ENCODE results near the gene RFESD. TPM values are rescaled to one million over a fixed set of nuclear protein-coding genes. Genes with fewer than 3 reads are reported as not detected.

The RFESD gene
- polyA plus RNA-seq, 4 donors, result 4.4 to 6.3 (median 5.4) TPM

DNA sequence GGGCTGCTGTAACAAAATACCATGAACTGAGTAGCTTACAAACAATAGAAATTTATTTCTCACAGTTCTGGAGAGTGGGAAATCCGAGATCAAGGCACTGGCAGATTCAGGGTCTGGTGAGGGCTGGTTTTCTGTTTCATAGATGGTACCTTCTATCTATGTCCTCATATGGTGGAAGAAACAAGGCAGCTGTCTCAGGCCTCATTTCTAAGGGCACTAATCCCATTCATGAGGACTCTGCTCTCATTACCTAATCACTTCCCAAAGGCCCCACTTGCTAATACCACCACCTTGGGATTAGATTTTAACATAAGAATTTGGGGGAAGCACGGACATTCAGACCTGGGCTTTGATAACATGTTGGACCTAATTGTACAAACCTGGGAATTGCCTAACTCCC, 13.5 kb downstream of the RFESD start:
- DNase-seq (ENCODE audit: low read depth in 4 of 4, low spot score in 3 of 4), result no peak

DNA sequence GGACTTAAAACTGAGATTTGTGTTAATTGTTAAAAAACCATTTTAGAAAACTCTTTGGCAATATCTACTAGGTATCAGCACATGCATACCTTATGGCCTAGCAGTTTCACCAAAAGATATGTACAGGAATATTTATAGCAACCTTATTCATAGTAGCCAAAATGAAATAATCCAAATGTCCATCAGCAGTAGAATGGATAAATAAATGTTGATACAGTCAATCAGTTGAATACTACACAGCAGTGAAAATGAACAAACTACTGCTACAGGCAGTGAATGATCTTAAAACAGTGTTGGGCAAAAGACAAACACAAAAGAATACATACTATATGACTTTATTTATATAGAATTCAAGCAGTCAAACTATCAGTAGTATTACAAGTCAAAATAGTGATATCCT, 16.4 kb downstream of the RFESD start:
- DNase-seq (ENCODE audit: low read depth in 4 of 4, low spot score in 3 of 4), result no peak

DNA sequence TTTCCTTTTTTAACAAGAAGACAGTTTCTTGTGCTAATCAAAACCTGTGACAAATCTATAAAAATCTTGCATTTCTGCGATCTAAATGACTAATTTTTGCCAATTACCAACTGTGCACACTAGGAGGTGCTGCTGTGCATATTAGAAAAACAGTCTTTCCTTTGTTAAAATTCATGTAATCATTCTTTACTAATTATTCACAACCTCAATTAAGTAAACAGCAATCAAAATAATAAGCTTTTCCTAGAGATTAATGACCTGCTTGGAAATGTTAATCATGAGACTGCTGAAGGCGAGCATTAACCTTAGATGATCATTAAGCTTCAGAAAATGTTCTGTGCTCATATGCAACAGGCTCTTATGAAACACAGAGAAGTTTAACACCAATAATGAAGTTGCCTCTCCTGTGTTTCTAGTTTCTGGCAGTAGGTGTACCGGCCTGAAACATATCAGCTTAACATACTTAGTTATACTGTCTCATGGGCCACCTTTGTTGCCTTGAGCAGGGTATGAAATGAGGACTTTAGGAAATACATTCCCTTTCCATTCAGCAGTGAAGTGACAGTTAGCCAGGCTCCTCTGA, 17.7 kb downstream of the RFESD start:
- DNase-seq (ENCODE audit: low read depth in 4 of 4, low spot score in 3 of 4), result peak in 3 of 4 donors; percentile 20 to 33 (median 28)

DNA sequence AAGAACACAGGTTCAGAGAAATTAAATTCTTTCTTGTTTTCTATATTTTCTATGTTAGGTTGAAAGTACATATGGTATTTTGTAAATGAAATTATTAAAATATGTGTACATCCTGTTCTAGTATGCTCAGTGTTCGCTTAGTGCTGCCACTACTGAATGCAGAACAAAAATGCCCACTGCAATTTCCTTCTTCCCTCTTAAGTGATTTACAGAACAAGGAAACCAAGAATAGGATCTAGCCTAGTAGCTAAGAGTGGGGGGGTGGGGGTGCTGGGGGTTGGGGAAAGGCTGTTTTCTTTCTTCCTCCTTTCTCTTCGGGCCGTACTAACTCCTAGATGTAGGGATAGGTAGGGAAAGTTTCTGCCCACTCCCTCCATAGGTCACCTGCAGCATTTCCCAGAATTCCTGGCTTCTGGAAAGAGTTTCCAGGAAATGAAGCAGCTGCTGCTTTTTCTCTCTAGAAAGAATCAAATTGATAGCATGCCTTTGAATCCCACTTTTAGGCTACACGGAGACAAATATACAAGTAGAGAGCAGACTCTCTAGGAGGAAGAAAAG, 20.6 kb downstream of the RFESD start:
- no peak for DNase-seq (ENCODE audit: low read depth in 4 of 4, low spot score in 3 of 4)

GRCh38 chr5:95667678-95668077, 21.1 kb downstream of the RFESD start:
- no peak for DNase-seq (ENCODE audit: low read depth in 4 of 4, low spot score in 3 of 4)

- DNase-seq (ENCODE audit: low read depth in 4 of 4, low spot score in 3 of 4), result no peak
Measured at GRCh38 chr5:95668216-95668615, 21.6 kb downstream of the RFESD start.

DNA sequence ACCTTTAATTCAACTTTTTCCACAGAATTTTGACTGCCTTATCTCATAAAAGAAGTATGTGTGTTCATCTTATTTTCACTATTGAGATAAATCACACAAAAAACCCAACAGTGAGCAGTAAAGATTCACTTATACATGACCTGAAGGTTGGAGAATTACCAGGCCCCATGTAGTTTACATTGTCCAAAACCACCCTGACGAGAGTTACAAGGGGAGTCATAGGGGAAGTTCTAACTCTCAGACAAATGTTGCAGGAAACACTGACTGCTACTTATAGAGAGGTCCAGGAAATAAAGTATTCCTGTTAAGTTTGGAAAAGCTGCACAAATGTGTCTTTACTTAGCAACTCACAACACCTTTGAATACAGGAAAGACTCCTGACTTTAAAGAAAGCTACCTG, 22.2 kb downstream of the RFESD start:
- DNase-seq (ENCODE audit: low read depth in 4 of 4, low spot score in 3 of 4), result no peak

DNA sequence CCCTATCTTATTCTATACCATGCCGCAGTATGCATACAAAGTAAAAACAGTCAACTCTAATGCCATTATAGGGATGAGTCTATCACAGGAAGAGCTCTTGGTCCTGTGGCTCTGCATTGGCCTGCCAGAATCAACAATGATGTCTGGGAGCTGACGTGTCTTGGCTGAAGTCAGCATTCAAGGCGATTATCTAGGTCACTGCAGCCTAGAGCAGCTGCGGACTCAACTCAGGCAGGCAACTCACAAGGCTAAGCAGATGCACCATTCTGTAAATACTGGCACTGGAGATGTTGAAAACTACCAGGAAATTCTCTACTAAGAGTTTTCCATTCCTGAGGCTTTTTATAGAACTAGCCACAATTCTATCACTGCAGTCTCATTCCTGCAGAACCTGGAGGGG, 23.0 kb downstream of the RFESD start:
- DNase-seq (ENCODE audit: low read depth in 4 of 4, low spot score in 3 of 4), result no peak

DNA sequence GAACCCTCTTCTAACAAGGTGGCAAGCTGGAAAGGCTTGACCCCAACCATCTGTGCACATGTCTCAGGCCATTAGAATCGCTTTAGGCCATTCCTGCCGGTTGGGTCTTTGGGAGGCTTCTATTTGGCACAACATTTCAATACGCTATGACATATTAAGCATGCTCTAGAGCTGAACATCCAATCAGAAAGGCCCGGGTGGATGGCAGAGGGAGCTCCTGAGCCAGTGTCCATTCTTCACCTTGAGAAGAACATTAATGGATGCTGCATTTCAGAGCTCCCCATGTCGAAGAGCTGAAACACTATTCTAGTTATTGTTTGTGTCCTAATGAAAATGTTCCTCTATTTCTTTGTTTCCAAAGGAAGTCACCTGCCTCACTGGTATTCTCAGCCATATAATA, 23.4 kb downstream of the RFESD start:
- DNase-seq (ENCODE audit: low read depth in 4 of 4, low spot score in 3 of 4), result no peak

- DNase-seq (ENCODE audit: low read depth in 4 of 4, low spot score in 3 of 4), result no peak
Measured at GRCh38 chr5:95670568-95670967, 24.0 kb downstream of the RFESD start.

GRCh38 chr5:95671826-95672225, 25.2 kb downstream of the RFESD start:
- DNase-seq (ENCODE audit: low read depth in 4 of 4, low spot score in 3 of 4), result no peak

DNA sequence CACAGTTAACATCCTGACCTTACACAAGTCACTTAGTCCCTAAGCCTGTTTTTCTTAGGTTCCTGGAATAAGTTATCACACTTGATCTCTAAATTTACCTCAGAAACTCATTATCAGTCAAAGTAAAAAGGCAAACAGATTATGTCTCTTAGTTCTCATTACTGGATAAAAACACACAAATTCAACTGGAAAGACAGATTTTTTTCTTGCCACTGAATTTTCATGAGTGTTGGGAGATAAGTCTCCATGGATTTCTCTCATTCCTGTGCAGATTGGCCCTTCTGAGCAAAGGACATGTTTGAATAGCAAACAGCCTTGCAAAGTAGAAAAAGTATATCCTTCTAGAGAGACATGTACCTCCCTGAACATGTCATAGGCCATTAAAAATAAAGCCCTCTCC, 26.1 kb downstream of the RFESD start:
- no peak for DNase-seq (ENCODE audit: low read depth in 4 of 4, low spot score in 3 of 4)

GRCh38 chr5:95673081-95673480, 26.5 kb downstream of the RFESD start:
- no peak for DNase-seq (ENCODE audit: low read depth in 4 of 4, low spot score in 3 of 4)

GRCh38 chr5:95682891-95683290, 36.3 kb downstream of the RFESD start, which contains the start of gene SPATA9:
SPATA9 (minus strand) TSS chr5:95682991; CDS start chr5:95682854, 137 bp downstream.
- DNase-seq (ENCODE audit: low read depth in 4 of 4, low spot score in 3 of 4), result no peak

DNA sequence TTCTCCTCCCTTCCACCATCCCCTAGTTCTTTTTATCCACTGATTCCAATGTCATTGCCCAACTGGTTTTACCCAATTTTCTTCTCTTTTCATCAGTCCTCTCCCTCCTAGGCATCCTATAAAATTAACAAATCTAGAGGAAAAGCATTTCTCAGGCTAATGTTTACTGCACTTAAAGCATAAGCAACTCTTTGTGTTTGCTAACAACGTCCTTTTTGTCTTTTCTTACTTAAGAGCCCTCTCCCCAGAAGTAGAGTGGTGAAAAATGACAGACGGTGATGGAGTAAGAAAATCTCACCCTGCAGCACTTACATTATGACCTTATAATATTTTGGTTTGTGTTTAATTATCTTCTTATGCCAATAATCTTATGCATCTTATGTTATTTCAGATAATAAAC, 37.8 kb downstream of the RFESD start:
- no peak for DNase-seq (ENCODE audit: low read depth in 4 of 4, low spot score in 3 of 4)

DNA sequence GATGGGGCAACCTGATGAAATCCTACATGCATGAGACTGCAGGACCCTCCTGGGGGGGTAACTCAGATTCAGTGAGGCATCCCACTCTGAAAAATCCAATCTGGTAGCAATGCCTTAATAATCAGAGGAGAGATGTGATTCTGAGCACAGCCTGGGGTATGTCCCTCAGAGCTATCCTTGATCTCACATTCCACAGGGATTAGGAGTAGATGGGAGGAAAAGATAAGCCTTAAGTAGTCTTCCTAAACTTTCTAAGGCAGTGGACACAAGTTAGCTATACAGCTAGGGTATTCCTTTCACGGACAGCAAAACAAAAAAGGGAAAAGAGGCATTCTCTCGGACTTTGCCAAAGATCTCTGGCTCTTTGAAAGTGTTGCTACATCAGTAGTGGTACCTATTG, 40.1 kb downstream of the RFESD start:
- DNase-seq (ENCODE audit: low read depth in 4 of 4, low spot score in 3 of 4), result no peak

GRCh38 chr5:95689680-95690079, 43.1 kb downstream of the RFESD start:
- DNase-seq (ENCODE audit: low read depth in 4 of 4, low spot score in 3 of 4), result no peak

GRCh38 chr5:95690333-95690732, 43.8 kb downstream of the RFESD start:
- no peak for DNase-seq (ENCODE audit: low read depth in 4 of 4, low spot score in 3 of 4)

DNA sequence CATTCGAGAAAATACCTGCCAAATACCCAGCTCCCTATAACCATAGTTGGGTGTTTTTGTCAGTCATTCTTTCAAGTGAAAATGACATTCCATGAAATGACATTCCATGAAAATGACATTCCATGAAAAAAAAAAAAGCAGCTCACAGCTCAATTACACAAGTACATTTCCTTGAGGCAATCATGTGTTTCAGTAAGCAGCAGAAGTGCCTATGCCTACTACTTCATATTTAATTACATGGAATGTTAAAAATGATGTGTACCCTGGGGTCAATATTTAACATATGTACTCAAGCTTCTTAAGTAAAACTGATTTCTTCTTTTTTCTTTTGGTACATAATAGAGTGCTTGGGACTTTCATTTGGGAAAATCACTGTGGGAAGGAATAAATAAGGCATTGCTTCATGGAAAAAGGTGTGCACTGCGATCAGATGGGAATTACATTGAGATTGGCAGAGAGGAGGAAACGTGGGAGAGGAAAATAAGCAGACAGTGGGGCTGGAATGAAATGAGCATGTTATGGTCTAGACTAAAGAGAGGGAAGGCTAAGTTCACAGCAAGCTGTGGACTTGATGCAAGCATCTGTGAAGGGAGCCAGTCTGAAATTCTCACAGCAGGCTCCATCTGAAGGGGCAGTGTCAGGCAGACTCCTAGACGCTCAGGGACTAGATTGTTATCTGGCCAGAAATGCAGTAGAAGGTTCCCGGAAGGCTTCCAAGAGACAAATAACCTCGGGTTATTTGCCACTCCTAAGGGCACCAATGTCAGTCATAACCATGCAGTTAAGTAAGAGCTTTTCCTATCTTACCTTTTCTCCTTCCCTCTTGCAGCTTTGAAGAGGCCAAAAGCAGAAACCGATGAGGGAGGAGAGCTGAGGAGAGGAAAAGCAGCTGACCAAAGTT, 51.5 kb downstream of the RFESD start:
- peak in 2 of 4 donors; percentile 31 to 33 for DNase-seq (ENCODE audit: low read depth in 4 of 4, low spot score in 3 of 4)

GRCh38 chr5:95699337-95699736, 52.8 kb downstream of the RFESD start:
- no peak for DNase-seq (ENCODE audit: low read depth in 4 of 4, low spot score in 3 of 4)

- DNase-seq (ENCODE audit: low read depth in 4 of 4, low spot score in 3 of 4), result no peak
Measured at GRCh38 chr5:95701074-95701473, 54.5 kb downstream of the RFESD start.

GRCh38 chr5:95704150-95704549, 57.6 kb downstream of the RFESD start:
- DNase-seq (ENCODE audit: low read depth in 4 of 4, low spot score in 3 of 4), result no peak

Measured in right renal pelvis (tissue), 4 donors.